Astrocyte (in vitro differentiated cells and primary cell): Measurements from ENCODE around the gene TIMM10B. TPM values are rescaled to one million over a fixed set of nuclear protein-coding genes. Genes with fewer than 3 reads are reported as not detected.
A peak's percentile ranks its signal among the peaks of the same experiment; 100 is the strongest.

ENCODE experiments used
- DNase-seq: peaks from one replicate; pipeline ENCODE4 v3.0.0-alpha.2; 2010; ENCODE audit warnings: low read depth
- FAIRE-seq: peaks from 2 replicates; lab custom pipeline; 2011; peaks lifted over from hg19 to GRCh38; lab: Jason Lieb, UNC
- H2AFZ ChIP-seq: 2 replicates; pipeline ENCODE4 v1.6.0; 2012; ENCODE audit warnings: low read depth, low read length, inconsistent platforms
- H3K27ac ChIP-seq: 2 replicates; pipeline ENCODE4 v1.5.1; 2011; ENCODE audit warnings: low read depth, low read length, inconsistent platforms
- H3K27me3 ChIP-seq: 2 replicates; pipeline ENCODE4 v1.6.0; 2011; ENCODE audit warnings: low read length, inconsistent platforms; ENCODE audit not compliant: insufficient read depth
- H3K36me3 ChIP-seq: 2 replicates; pipeline ENCODE4 v1.5.1; 2011; ENCODE audit warnings: low read length, inconsistent platforms; ENCODE audit not compliant: insufficient read depth
- H3K4me1 ChIP-seq: 2 replicates; pipeline ENCODE4 v1.5.1; 2011; ENCODE audit warnings: low read length, inconsistent platforms; ENCODE audit not compliant: insufficient read depth
- H3K4me2 ChIP-seq: 2 replicates; pipeline ENCODE4 v1.6.0; 2012; ENCODE audit warnings: low read length, inconsistent platforms
- H3K4me3 ChIP-seq: 2 replicates; pipeline ENCODE4 v1.5.1; 2011; ENCODE audit warnings: low read depth, mild to moderate bottlenecking, low read length, inconsistent platforms; ENCODE audit not compliant: insufficient read depth
- H3K79me2 ChIP-seq: 2 replicates; pipeline ENCODE4 v1.6.0; 2012; ENCODE audit warnings: mild to moderate bottlenecking, low read length, inconsistent platforms; ENCODE audit not compliant: insufficient read depth
- H3K9ac ChIP-seq: 2 replicates; pipeline ENCODE4 v1.6.0; 2012; ENCODE audit warnings: mild to moderate bottlenecking, low read length, inconsistent platforms
- H3K9me3 ChIP-seq: 2 replicates; pipeline ENCODE4 v1.5.1; 2012; ENCODE audit warnings: low read depth, mild to moderate bottlenecking, low read length, inconsistent platforms; ENCODE audit not compliant: insufficient read depth
- H4K20me1 ChIP-seq: 2 replicates; pipeline ENCODE4 v1.6.0; 2012; ENCODE audit warnings: low read length, inconsistent platforms; ENCODE audit not compliant: insufficient read depth
- H3K27ac Mint-ChIP-seq: one replicate; pipeline ENCODE4 v1.8.0; 2021; ENCODE audit warnings: mild to moderate bottlenecking, mixed read lengths; ENCODE audit not compliant: unreplicated experiment
- H3K27me3 Mint-ChIP-seq: one replicate; pipeline ENCODE4 v1.8.0; 2021; ENCODE audit warnings: low read depth, mixed read lengths; ENCODE audit not compliant: unreplicated experiment
- H3K36me3 Mint-ChIP-seq: one replicate; pipeline ENCODE4 v1.8.0; 2021; ENCODE audit warnings: low read depth, mixed read lengths; ENCODE audit not compliant: unreplicated experiment
- H3K4me1 Mint-ChIP-seq: one replicate; pipeline ENCODE4 v1.8.0; 2021; ENCODE audit warnings: low read depth, mixed read lengths; ENCODE audit not compliant: unreplicated experiment
- H3K4me3 Mint-ChIP-seq: one replicate; pipeline ENCODE4 v1.8.0; 2021; ENCODE audit warnings: mild to moderate bottlenecking, moderate library complexity, mixed read lengths; ENCODE audit not compliant: unreplicated experiment
- H3K9me3 Mint-ChIP-seq: one replicate; pipeline ENCODE4 v1.8.0; 2021; ENCODE audit warnings: mild to moderate bottlenecking, mixed read lengths; ENCODE audit not compliant: unreplicated experiment
- EZH2 ChIP-seq: IDR thresholded peaks from 2 replicates; pipeline ENCODE4 v1.6.1; 2012; ENCODE audit warnings: mild to moderate bottlenecking, low read length, inconsistent platforms; ENCODE audit not compliant: insufficient read depth
- total RNA-seq: library from RNA; stranded (reverse); gene quantifications from 2 replicates; pipeline ENCODE4 v1.2.1, GENCODE V29; 2021
- TF ChIP-seq, protein P1 (sequence below): IDR thresholded peaks from 2 replicates; pipeline ENCODE4 v1.5.1; 2011; ENCODE audit warnings: low read depth, mild to moderate bottlenecking, inconsistent platforms, low read length, moderate library complexity; ENCODE audit not compliant: insufficient read depth

Gene TIMM10B
- total RNA-seq, 1 donor from 2014 or later, result 35.2 TPM

DNA sequence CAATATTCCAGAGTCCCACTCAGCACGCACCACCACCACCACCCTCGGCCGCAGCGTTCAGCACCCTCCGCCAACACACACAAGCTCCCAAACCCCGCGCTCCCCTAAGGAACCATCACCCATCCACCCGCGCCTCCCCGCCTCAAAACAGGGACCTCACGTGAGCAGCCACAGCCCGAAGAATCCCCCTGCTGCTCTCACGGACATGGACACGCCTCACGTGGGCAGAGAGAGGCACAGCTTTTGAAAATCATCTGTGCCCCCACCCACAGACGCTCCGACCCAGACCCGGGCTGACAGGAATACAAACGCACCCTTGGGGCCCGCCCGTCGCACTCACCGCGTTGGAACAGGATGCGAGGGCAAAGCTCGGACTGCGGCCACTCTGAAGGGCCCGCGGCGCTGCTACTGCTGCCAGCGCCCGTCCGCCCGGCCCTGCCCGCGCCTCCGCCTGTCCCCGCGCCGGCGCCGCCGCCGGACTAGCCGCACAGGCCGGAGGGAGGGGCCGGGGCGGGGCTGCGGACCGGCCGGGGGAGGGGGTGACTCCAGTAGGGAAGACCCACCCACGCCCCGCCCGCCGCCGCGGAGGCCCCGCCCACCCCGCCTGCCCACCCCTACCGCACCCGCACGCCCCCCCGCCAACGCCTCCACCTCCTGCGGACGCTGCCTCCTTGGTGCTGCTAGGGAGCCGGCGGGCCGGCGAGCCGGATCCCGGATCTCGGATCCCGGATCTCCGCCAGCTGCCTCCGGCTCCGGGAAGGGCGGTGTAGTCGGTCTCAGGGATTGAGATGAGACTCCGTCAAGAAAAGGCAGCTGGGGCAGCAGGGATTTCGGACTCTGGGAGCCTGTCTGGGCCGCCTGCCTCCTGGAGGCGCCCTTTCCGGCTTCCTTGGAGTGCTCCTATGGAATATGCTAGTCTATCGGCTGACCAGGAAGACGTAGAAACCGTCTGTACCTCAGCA, 7.6 kb upstream of the TIMM10B start, which contains the start of gene TRIM3:
Gene TRIM3 (minus strand): TSS at position 491 of the 962 bp plus-strand sequence. CDS start 8,246 bp downstream, outside the sequence.
- Histone ChIP-seq H3K9ac (peak within 1 kb of the TSS; percentile 93), H4K20me1 (peaks cover 30% of the 10 kb centered on the region), H3K4me2 (peak within 1 kb of the TSS; percentile 99), H3K4me1 (peaks cover 15% of the 10 kb centered on the region), H3K27me3 (no peaks in the 10 kb centered on the region), H3K9me3 (no peaks in the 10 kb centered on the region), H3K36me3 (peaks cover 13% of the 10 kb centered on the region), H2AFZ (peak within 1 kb of the TSS; percentile 90), H3K79me2 (peaks cover 39% of the 10 kb centered on the region), H3K4me3 (peak within 1 kb of the TSS; percentile 93), H3K27ac (peak within 1 kb of the TSS; percentile 81)
- no peak for TF ChIP-seq EZH2
- TF ChIP-seq, protein P1, sequence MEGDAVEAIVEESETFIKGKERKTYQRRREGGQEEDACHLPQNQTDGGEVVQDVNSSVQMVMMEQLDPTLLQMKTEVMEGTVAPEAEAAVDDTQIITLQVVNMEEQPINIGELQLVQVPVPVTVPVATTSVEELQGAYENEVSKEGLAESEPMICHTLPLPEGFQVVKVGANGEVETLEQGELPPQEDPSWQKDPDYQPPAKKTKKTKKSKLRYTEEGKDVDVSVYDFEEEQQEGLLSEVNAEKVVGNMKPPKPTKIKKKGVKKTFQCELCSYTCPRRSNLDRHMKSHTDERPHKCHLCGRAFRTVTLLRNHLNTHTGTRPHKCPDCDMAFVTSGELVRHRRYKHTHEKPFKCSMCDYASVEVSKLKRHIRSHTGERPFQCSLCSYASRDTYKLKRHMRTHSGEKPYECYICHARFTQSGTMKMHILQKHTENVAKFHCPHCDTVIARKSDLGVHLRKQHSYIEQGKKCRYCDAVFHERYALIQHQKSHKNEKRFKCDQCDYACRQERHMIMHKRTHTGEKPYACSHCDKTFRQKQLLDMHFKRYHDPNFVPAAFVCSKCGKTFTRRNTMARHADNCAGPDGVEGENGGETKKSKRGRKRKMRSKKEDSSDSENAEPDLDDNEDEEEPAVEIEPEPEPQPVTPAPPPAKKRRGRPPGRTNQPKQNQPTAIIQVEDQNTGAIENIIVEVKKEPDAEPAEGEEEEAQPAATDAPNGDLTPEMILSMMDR, result peak; percentile 25
- Mint-ChIP-seq H3K4me1 (peaks cover 11% of the 10 kb centered on the region), H3K27me3 (no peaks in the 10 kb centered on the region), H3K36me3 (peaks cover 13% of the 10 kb centered on the region), H3K27ac (peak within 1 kb of the TSS; percentile 96), H3K4me3 (peak within 1 kb of the TSS; percentile 93), H3K9me3 (no peaks in the 10 kb centered on the region)
- DNase-seq (peak; percentile 72), FAIRE-seq (no peak)

DNA sequence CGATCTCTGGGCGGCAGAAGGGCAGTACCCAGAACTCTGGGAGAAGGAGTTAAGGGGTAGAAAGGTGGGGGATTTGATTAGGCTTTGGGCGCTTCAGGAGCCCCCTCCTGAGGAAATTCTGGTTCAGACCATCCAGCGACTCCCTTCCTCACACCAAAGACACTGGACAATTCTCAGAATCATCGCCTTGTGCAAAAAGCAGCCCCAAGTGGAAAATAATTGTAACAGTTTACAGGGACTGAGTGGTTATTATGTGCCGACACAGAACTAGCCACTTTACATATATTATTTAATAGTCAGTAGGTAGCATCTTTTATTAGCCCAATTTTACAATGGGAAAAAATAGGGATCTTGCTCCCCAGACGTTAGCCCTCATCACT, 6.9 kb upstream of the TIMM10B start:
- H3K9ac ChIP-seq, result peak overlapping the region; percentile 90
- DNase-seq (no peak), FAIRE-seq (no peak)
- no peaks in the 10 kb centered on the region for H3K27me3 ChIP-seq
- H3K36me3 Mint-ChIP-seq, result peaks cover 18% of the 10 kb centered on the region
- no peaks in the 10 kb centered on the region for H3K27me3 Mint-ChIP-seq
- peak overlapping the region; percentile 81 for H3K27ac ChIP-seq
- peaks cover 29% of the 10 kb centered on the region for H4K20me1 ChIP-seq
- peak overlapping the region; percentile 83 for H2AFZ ChIP-seq
- peaks cover 40% of the 10 kb centered on the region for H3K79me2 ChIP-seq
- H3K4me1 ChIP-seq, result peaks cover 11% of the 10 kb centered on the region
- peak overlapping the region; percentile 86 for H3K4me3 Mint-ChIP-seq
- H3K4me2 ChIP-seq, result peak overlapping the region; percentile 94
- H3K9me3 ChIP-seq, result no peaks in the 10 kb centered on the region
- peaks cover 17% of the 10 kb centered on the region for H3K36me3 ChIP-seq
- H3K9me3 Mint-ChIP-seq, result no peaks in the 10 kb centered on the region
- peak overlapping the region; percentile 96 for H3K27ac Mint-ChIP-seq
- H3K4me1 Mint-ChIP-seq, result peaks cover 12% of the 10 kb centered on the region
- TF ChIP-seq, protein P1, result peak; percentile 2
- TF ChIP-seq EZH2, result no peak
- peak overlapping the region; percentile 75 for H3K4me3 ChIP-seq
